ENCODE measurements around the gene TBX10.

DNA sequence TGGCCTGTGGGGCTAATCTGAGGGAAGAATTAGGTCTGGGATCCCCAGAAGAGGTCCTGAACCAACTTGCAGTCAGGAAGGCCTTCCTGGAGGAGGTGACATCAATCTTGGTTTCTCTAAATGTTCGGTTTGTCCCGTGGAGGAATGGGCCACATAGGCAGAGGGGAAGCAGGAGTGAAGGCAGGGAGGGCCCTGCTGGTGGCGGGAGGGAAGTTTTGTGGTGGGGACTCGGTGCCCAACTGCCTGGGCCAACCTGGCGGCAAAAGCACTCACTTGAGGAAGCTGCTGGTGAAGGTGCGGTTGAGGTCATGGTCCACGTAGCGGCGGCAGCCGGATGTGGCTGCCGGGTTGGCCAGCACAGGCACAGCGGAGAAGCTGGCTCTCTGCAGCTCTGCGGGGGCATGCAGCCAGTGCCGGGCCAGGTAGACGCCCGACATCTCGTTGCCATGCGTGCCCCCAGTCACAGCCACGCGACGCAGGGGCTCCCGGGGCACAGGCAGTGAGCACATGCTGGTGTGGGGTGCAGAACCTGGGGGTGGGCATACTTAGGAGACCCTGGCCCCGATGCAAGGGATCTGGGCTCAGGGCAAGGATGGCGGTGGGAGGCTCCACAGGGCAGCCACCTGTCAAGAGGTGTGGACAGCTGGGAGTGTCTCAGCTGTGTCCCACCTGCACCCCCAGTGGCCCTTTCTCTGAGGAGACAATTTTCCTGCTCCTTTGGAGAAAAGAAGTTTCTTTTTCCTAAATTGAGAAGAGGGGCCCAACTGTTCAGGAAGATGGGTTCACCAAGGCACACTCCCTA lies 7.2 kb upstream of the TBX10 start:
- TF ChIP-seq POLR2AphosphoS5 (IDR thresholded peaks at IDR 0.05; ENCODE audit: borderline replicate concordance, low read depth, low read length) = no peak
- TF ChIP-seq EZH2 (IDR thresholded peaks at IDR 0.05) = no peak
